ENCODE data around the gene GNPTG.

The GNPTG gene

DNA sequence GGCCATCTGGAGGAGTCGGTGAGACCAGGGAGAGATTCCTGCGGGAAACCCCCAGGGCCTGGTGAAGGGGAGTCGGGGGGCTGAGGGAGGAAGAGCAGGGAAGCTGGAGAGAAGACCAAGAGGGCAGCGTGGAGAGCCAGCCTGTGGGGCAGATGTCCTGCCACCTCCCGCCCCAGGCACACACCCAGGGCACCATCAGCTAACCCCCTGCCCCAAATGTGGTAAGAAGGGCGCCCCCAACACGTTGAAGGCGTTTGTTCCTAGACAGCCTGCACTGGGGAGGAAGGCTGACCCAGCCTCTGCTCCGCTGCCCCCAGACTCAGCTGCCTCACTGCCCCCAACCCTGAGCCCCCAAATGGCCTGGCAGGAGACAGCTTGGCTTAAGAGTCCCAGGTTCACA is 17.0 kb upstream of the GNPTG start:
- TF ChIP-seq, protein P1, sequence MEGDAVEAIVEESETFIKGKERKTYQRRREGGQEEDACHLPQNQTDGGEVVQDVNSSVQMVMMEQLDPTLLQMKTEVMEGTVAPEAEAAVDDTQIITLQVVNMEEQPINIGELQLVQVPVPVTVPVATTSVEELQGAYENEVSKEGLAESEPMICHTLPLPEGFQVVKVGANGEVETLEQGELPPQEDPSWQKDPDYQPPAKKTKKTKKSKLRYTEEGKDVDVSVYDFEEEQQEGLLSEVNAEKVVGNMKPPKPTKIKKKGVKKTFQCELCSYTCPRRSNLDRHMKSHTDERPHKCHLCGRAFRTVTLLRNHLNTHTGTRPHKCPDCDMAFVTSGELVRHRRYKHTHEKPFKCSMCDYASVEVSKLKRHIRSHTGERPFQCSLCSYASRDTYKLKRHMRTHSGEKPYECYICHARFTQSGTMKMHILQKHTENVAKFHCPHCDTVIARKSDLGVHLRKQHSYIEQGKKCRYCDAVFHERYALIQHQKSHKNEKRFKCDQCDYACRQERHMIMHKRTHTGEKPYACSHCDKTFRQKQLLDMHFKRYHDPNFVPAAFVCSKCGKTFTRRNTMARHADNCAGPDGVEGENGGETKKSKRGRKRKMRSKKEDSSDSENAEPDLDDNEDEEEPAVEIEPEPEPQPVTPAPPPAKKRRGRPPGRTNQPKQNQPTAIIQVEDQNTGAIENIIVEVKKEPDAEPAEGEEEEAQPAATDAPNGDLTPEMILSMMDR (IDR thresholded peaks at IDR 0.05; ENCODE audit: insufficient read depth, low read depth, low read length, missing control alignments): no peak
- no peak overlapping the region for H3K4me3 ChIP-seq (ENCODE audit: low read depth, low read length)
- no peak for DNase-seq (ENCODE audit: low read depth)

DNA sequence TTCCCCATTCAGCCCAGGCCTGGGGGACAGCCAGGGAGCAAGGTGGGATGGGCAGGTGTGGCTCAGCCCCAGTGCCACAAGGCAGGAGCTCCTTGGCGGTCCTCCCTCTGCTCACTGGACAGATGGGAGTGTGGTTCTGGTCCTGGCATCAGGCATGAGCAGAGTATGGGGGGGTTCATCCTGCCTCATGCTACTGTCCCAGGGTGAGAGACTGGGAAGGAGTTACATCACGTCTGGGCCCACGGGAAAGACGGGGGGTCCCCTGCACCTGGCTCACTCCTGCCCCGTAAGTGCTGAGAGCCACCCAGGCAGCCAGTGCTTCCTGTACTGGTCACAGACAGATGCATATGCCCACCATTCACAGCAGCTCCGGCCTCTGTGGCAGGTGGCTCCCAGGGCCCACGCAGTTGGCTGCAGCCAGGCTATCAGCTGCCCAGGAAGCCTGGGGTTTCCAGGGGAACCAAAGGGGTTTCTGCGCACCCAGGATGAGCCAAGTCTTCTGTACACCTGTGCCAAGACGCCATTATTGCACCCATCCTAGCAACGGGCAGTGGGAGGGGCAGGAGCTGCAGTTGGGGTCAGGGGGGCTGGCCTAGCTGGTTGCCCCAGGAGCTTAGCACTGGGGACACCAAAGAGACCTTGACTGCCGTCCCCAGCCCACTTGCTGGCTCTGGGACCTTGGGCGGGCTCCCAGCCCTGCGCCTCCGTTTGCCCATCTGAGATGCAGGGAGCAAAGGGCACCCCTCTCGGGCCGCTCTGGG is 16.3 kb upstream of the GNPTG start:
- no peak overlapping the region for H3K4me3 ChIP-seq (ENCODE audit: low read depth, low read length)
- TF ChIP-seq, protein P1 (IDR thresholded peaks at IDR 0.05; ENCODE audit: insufficient read depth, low read depth, low read length, missing control alignments): no peak
- no peak for DNase-seq (ENCODE audit: low read depth)

DNA sequence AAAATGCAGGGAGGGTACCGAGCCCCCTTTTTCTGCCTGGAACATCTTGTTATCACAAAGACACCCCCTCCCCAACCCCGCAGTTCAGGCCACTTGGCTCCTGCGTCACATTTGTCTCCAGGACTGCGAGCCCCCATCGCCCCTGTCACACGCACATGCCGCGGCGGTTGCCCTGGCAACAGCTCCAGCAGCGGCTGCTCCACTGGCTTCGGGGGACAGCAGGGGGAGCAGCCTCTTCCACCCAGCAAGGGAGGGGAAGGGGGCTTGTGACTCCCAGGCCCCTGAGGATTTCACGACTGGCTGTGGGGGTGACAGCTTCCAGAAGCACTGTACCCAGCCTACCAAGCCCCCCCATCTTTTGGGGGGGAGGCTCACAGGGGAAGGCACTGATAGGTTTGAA is 15.7 kb upstream of the GNPTG start:
- TF ChIP-seq, protein P1 (IDR thresholded peaks at IDR 0.05; ENCODE audit: insufficient read depth, low read depth, low read length, missing control alignments): no peak
- H3K4me3 ChIP-seq (ENCODE audit: low read depth, low read length): no peak overlapping the region
- DNase-seq (ENCODE audit: low read depth): no peak

- no peak overlapping the region for H3K4me3 ChIP-seq (ENCODE audit: low read depth, low read length)
Observed at GRCh38 chr16:1336619-1337018, 15.1 kb upstream of the GNPTG start.

DNA sequence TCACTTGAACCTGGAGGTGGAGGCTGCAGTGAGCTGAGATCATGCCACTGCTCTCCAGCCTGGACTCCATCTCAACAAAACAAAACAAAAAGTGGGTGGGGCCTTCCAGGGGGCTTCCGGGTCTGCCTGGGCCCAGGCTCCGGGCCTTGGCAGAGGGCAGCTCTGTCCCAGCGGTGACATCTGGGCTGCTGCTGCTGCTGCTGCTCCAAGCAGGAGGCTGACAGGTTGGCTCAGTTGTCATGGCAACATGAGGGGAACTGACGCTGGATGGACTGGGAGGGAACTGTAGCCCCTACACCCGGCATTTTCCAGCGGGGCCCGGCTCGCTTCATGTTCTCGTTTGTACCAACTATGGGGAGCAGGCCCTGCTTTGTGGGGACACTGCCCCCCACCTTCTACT is 14.2 kb upstream of the GNPTG start:
- DNase-seq (ENCODE audit: low read depth): no peak
- no peak overlapping the region for H3K4me3 ChIP-seq (ENCODE audit: low read depth, low read length)
- TF ChIP-seq, protein P1 (IDR thresholded peaks at IDR 0.05; ENCODE audit: insufficient read depth, low read depth, low read length, missing control alignments): no peak

More at GRCh38 chr16:1336619-1337018, 15.1 kb upstream of the GNPTG start:
- TF ChIP-seq, protein P1 (IDR thresholded peaks at IDR 0.05; ENCODE audit: insufficient read depth, low read depth, low read length, missing control alignments): no peak
- DNase-seq (ENCODE audit: low read depth): no peak

DNA sequence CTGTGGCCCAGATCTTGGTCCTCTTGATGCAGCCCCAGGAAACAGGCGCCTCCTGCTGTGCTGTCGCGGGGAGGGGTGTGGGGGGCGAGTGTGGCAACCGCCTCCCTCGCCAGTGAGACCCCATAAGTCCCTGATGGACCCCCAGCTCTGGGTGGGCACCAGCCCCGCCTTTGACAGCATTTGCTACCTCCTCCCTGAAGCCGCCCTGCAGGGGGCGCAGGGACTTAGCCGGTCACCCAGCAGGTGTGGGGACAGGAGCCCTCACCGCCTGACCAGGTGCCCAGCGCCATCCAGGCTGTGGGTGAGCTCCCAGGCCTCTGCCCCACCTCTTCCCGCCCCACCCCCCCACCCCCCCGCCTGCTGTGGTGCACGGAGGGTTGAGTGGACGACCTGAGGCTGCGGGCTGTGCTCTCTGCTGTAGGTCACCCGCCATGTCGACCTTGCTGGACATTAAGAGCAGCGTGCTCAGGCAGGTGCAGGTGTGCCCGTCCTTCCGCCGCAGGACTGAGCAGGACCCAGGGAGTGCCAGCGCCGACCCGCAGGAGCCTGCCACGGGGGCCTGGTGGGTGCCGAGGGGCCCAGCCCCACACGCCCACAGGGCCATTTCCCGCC is 13.5 kb upstream of the GNPTG start:
- TF ChIP-seq, protein P1 (IDR thresholded peaks at IDR 0.05; ENCODE audit: insufficient read depth, low read depth, low read length, missing control alignments): peak; percentile 55
- peak; percentile 50 for DNase-seq (ENCODE audit: low read depth)
- H3K4me3 ChIP-seq (ENCODE audit: low read depth, low read length): no peak overlapping the region
